C4-2B (cell line): ENCODE data around the gene FAP.

Source experiments
- CTCF ChIP-seq: fragments of 450-650 bp; conservative IDR thresholded peaks from 2 replicates; pipeline ENCODE4 v1.5.1; 2017; ENCODE audit warnings: mild to moderate bottlenecking
- ZFX ChIP-seq: fragments of 450-650 bp; IDR thresholded peaks from 2 replicates; pipeline ENCODE4 v1.6.1; 2017

DNA sequence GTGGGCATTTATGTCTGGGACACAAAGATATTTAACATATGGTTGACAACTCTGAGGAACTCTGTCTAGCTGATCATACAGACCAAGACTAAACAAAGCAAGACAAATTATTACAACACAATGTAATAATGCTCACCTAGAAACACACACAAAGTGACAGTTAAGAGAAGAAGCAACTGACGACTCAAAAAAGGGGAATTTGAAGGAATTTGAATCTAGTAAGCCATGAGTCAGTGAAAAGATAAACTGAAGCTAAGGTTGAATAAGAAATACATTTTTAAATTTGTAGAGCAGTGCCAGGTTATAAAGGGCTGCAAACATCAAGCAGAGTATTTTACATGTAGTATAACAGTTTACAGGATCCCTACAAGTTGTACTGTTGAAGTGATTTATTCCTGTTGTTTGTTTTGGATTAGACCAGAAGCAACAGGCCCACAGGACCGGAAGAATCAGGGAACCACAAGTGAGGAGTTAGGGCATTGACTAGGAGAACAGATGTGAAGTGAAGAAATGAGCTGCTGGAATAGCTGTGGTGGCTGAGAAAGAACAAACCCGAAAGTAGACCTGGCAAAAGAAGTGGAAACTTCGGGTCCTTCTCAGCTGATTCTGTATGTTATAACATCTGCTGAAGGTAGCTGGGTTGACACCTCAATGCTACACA is 39.6 kb upstream of the FAP start:
- TF ChIP-seq CTCF (no peak), ZFX (no peak)
